HG03175 (cell line): ENCODE measurements around the gene LDLRAD4.
"Not testable (repeated sequence)": the region's sequence is repeated elsewhere in the genome, so short reads cannot be mapped to it uniquely, and the experiment has no call there.

Experiments
- ATAC-seq: cut with Tn5 transposase; IDR thresholded peaks from one replicate; pipeline ENCODE4 v1.9.1; 2021; ENCODE audit warnings: mild to moderate bottlenecking, moderate library complexity; ENCODE audit not compliant: unreplicated experiment

Gene LDLRAD4

DNA sequence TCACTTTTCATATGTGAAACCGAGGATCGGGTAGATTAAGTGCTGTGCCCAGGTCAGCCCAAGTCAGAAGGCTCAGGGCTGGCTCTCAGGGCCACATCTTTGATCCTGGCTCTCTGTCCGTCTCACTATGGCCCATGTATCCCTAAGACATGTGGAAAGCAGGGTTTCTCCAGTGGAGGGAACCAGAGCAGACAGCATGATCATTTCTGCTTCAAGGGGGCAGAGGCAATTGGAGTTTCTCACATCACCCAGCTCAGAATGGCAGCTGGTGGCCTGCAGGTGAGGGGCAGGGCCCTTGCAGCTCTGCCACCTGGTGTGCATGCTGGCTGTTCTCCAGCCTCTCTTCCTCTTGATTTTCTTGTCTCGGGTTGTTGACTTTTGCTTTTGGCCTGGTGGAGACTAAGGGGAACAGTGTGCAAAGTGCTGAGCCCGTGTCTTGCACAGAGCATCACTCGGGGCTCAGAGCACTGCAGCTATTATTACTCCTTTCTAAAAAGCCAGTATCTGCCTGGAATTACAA lies 27.0 kb downstream of the LDLRAD4 start:
- ATAC-seq = no peak

- no peak for ATAC-seq
Observed at GRCh38 chr18:13246121-13246520, 27.6 kb downstream of the LDLRAD4 start.

GRCh38 chr18:13246591-13246990 lies 28.0 kb downstream of the LDLRAD4 start:
- no peak for ATAC-seq

DNA sequence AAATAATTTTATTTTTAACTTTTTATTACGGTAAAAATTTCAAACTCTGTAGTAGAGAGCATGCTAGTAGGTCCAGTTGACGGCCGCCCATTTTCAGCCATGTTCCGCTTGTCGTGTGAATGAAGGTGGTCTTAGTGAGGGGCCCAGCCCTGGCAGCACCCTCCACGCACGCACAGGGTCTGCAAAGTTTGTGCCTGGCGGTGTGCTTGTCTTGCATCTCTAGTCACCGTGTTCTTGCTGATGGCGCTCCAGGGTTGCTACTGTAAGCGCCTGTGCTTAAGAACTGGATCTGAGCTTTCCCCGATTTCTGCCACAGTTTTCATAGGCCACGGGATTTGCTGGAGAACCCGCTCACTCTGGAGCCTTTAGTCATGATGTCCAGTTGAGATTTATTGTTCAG lies 28.9 kb downstream of the LDLRAD4 start:
- ATAC-seq = no peak

DNA sequence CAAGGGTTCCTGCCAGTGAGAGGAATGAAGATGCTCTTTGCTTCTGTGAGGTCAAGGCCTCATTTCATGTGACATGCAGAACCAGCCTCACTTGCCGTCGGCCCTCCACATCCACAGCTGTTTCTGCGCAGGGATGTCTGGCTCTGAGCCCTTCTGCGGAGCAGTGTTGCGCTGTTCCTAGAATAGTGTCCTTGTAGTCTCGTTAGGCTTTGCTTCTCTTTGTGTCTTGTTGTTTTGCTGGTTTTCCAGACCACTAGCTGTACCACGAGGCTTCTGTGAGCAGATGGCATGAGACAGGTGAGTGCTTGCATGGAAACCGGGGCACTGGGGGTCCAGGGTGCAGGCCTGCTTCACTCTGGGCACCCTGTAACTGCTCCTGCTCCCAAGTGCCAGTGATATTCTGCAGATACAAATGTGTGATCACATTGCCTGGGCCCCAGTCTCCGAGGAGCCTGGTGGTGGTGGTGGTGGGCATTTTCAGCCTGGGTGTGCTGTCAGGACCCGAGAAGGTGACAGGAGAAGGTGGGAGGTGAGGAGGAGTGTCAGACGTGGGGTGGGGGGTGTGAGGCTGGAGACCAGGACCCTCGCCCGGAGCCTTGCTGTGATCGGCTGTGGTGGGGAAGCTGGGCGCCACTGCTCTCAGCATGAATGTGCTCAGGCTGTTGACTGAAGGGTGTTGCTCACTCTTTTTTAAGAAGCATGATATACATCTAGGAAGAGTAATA lies 34.3 kb downstream of the LDLRAD4 start:
- no peak for ATAC-seq

DNA sequence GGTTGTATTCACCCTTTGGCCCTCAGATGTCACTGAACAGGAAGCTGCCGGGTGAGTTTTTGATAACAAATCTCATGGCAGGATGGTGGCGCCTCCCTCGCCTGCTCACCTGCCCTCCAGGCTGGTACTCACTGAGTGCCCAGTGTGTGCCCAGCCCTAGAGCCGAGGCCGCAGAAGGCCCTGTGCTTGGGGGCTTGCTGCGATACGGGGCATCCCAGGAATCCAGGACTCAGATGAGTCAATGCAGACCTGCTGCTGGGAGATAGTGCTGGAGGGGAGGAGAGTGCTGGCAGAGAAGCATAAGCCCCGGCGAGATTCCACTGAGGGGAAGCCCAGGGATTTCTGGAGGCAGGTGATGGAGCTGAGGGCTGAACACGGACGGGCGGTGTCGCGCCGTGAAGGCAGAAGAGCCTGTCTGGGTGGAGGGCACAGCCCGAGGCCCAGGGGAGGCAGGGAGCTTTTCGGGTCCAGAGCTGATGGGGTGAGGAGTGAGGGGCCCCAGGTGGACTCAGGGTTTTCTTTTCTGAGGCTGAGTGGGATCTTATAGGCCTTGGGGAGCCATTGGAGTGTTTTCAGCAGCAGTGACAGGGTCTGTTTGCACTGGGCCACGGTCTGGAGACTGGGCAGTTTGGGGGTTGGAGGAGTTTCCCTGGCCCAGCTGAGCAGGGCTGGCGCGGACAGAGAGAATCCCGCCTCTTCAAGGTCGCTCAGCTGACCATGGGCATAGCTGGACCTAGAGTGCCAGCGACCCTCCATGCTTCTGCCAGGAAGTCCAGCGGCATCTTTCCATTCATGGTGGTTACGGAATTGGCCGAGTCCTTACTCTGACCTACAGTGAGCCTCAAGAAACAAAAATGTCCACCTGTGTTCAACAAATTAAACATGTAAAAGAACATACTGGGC lies 35.5 kb downstream of the LDLRAD4 start:
- ATAC-seq = no peak

DNA sequence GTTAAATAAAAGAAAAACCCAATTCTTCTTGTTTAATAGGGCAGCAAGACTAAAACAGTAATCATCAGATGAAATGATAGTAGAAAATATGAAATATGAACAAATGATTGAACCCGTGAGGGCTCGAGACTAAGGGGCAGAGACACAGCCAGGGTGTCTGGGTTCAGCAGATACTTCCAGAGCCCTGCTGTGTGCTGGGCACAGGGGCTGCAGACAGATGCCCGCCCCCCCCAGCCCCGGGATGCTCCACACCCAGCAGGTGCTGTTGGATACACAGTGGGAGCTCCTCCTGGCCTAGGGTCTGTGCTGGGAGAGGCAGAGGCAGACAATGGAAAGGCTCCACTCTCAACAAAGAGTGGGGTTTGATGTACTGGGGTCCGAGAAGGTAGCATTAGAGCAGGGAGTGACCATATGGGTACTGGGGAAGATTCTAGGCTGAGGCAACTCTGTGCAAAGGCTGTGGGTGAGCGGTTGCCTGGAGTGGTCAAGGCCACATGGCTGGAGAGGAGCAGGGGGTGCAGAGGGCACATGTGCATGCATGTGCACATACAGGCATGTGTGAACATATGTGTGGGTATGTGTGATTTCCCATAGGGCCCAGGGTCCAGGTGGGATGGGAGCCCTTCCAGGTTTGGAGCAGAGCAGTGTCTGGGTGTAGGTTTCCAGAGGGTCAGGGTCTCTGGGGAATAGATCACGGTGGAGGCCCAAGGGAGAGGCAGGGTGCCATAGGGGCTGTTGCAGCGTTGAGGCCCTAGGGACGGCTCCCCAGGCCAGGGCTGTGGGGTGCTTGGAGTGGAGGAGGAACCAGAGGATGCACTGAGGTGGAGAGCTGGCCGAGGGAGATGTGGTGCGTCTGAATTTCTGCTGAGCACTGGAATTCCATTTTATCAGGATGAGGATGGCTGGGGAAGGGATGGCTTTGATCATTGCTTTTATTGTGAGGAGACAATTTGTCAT lies 36.7 kb downstream of the LDLRAD4 start:
- no peak for ATAC-seq

GRCh38 chr18:13256444-13257305 lies 38.1 kb downstream of the LDLRAD4 start:
- no peak for ATAC-seq

DNA sequence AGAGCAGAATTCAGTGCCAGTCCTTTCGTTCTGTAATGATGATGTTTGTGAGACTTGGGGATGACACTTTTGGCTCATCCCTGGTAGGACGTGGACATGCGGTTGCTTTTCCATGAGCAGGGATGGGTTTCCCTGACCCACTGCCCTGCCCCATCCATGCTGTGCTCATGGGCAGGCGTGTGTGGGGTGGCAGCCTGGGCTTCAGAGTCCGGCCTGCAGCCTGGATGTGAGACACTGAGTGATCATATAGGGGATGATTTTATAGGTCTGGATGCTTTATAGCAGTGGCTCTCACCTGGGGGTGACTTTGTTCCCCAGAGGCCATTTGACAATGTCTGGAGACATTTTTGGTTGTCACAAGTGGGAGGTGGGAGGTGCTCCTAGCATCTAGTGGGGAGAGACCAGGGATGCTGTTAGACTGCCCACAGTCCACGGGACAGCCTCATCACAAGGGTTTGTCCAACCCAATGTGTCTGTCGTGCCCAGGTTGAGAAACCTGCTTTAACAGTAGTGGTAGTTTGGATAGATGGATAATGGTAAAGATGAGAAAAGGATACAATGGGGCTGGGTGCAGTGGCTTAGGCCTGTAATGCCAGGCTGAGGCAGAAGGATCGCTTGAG lies 38.9 kb downstream of the LDLRAD4 start:
- ATAC-seq = no peak

- ATAC-seq = no peak
Observed at GRCh38 chr18:13258921-13259320, 40.4 kb downstream of the LDLRAD4 start.

DNA sequence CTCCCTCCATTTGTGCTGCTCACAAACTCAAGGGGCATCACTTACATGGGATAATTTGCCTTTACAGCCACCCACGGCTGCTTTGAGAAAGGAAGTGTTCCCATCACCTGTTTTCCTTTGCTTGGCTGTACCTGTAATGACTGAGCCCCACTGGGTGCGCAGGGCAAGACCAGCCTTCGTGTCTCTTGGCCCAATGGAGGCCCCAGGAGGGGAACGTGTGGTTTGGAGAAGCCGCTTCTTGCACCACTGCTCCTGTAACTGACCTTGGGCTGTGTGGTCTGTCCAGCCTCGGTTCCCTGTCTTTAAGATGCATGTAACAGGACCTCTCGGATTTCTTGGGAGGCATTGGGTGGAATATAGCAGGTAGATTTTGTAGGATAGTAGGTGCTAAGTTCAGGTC lies 41.1 kb downstream of the LDLRAD4 start:
- ATAC-seq = no peak

GRCh38 chr18:13260197-13260934 lies 41.8 kb downstream of the LDLRAD4 start:
- ATAC-seq = no peak

- ATAC-seq = no peak
Observed at GRCh38 chr18:13260935-13261640, 42.5 kb downstream of the LDLRAD4 start.

GRCh38 chr18:13261661-13262357 lies 43.2 kb downstream of the LDLRAD4 start:
- no peak for ATAC-seq

- not testable (repeated sequence) for ATAC-seq
Observed at GRCh38 chr18:13262358-13262680, 43.8 kb downstream of the LDLRAD4 start.

- ATAC-seq = no peak
Observed at GRCh38 chr18:13262839-13263691, 44.5 kb downstream of the LDLRAD4 start.
